ENCODE measurements around the gene VRK1. TPM values are rescaled to one million over a fixed set of nuclear protein-coding genes. Genes with fewer than 3 reads are reported as not detected.

VRK1 gene
- total RNA-seq, 2 experiments from 2014 or later: 62.0 to 64.1 TPM

DNA sequence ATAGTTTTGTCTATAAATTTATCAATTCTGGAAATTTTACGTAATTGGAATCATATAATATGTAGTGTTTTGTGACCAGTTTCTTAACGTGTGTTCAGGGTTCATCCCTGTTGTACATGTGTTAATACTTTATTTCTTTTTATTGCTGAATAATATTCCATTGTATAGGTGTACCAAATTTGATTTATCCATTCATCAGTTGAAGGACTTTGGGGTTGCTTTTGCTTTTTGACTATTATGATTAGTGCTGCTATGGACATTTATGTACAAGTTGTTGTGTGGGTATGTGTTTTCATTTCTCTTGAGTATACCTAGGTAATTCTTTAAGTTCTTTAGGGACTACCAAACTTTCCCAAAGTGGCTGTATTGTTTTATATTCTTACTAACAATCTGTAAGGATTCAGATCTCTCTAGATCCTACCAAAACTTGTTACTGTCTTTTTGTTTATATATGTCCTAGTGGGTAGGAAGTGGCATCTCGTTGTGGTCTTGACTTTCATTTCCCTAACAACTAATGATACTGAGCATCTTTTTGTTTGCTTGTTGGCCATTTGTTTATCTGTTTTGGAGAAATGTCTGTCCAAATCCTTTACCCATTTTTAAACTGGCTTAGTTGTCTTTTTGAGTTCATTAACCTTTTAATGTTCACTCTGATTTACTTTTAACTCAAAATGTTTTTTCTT, 14.9 kb downstream of the VRK1 start:
- Mint-ChIP-seq H3K27me3 (no peaks in the 10 kb centered on the region), H3K27ac (no peak overlapping the region), H3K4me3 (no peak overlapping the region)

DNA sequence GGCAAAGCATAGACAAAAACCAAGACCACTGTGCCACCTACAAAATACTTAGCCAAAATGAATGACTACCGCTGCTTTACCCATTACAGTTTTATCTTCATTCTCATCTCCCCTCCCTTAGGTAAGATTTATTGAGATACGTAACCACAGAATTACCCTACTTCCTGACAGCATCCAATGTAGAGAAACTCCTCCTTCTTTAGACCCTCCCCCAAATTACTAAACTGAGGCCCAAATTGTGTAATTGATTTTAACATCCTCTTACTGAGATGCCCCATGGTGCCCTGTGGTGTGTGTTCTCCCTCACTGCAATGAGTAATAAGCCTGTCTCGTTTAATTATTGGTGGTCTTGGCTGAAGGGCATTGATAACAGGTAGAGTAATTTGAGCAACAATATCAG, 19.1 kb downstream of the VRK1 start:
- no peak overlapping the region for H3K27ac Mint-ChIP-seq
- ChIA-PET POLR2A (no interaction called here), CTCF (no interaction called here)
- H3K4me1 Mint-ChIP-seq: peaks cover 37% of the 10 kb centered on the region
- H3K9me3 Mint-ChIP-seq: no peaks in the 10 kb centered on the region
- H3K27me3 Mint-ChIP-seq: no peaks in the 10 kb centered on the region
- DNase-seq: no peak
- H3K36me3 Mint-ChIP-seq (ENCODE audit: low read depth): peaks cover 25% of the 10 kb centered on the region
- H3K4me3 Mint-ChIP-seq: no peak overlapping the region

More for the DNA sequence above, 14.9 kb downstream of the VRK1 start:
- Mint-ChIP-seq H3K4me1 (peaks cover 41% of the 10 kb centered on the region), H3K9me3 (no peaks in the 10 kb centered on the region), H3K36me3 (ENCODE audit: low read depth) (peaks cover 35% of the 10 kb centered on the region)
- ChIA-PET CTCF (no interaction called here), POLR2A (no interaction called here)
- no peak for DNase-seq

DNA sequence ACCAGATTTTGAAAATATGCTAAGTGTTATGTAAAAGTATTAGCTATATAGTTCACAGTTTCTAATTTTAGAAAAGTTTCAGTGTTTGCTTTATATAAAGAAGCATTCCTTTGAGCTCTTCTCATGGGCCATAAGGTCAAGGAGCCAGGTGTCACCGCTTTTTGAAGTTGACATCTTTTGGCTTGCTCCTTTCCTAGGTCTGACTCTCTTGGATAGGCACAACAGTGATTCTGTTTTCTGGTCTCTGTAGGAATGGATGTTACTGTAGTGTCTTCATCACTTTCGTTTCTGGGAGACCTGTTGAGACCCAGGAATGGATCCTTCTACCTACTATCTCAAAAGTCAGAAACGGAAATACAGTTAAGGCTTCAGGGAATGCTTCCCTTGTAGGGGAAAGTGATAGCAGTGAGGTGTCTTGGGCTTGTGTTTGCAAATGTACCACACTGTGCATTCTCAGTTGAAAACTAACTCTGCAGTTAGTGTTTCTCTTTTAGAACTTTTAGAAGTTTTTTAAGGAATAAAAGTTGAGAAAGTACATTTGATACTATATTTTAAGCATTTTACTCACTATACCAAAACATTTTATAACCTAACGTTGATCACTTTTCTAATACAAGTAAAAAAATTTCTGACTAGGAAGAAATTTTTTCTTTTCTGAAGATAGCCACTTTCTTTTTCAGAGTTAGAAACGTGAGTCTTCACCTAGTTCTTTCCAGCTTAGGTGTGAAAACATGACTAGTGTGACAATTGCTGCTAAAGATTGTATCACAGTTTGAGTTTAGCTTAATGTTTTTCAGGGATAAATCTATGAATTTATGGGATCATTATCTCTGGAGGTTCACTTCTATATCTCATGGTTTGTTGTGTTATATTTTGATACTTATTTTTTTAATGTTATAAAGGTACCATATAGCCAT, 20.8 kb downstream of the VRK1 start:
- no peak for DNase-seq
- peaks cover 20% of the 10 kb centered on the region for H3K4me1 Mint-ChIP-seq
- no peak overlapping the region for H3K4me3 Mint-ChIP-seq
- ChIA-PET POLR2A (interaction anchor here (0.6 kb wide), 1 partner anchor 21 kb away, joined by 3 read pairs; the partner anchor contains the start of gene VRK1), CTCF (no interaction called here)
- H3K36me3 Mint-ChIP-seq (ENCODE audit: low read depth): peaks cover 32% of the 10 kb centered on the region
- H3K9me3 Mint-ChIP-seq: no peaks in the 10 kb centered on the region
- H3K27me3 Mint-ChIP-seq: no peaks in the 10 kb centered on the region
- H3K27ac Mint-ChIP-seq: no peak overlapping the region

DNA sequence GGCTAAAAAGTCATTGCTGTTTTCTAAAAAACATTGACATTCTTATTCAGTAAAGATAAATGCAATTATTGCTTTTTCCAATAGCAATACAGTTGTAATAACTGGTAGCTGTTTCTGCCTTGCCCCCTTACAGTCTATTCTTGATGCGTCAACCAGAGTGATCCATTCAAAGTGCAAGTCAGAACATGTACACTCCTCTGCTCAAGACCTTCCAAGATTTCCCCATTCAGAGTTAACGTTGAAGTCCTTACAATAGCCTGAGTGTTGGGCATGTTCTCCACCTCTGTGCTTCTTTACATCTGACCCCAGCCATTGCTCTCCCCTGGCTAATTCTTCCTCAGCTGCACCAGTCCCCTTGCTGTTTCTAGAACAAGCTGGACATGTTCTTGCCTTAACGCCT, 24.3 kb downstream of the VRK1 start:
- Mint-ChIP-seq H3K27me3 (no peaks in the 10 kb centered on the region), H3K4me3 (no peak overlapping the region), H3K4me1 (peaks cover 15% of the 10 kb centered on the region), H3K36me3 (ENCODE audit: low read depth) (peaks cover 36% of the 10 kb centered on the region), H3K27ac (no peak overlapping the region), H3K9me3 (no peaks in the 10 kb centered on the region)
- DNase-seq: no peak
- ChIA-PET POLR2A (interaction anchor here (1.0 kb wide), 1 partner anchor 11 kb away, joined by 3 read pairs; no protein-coding TSS in a partner anchor), CTCF (no interaction called here)

DNA sequence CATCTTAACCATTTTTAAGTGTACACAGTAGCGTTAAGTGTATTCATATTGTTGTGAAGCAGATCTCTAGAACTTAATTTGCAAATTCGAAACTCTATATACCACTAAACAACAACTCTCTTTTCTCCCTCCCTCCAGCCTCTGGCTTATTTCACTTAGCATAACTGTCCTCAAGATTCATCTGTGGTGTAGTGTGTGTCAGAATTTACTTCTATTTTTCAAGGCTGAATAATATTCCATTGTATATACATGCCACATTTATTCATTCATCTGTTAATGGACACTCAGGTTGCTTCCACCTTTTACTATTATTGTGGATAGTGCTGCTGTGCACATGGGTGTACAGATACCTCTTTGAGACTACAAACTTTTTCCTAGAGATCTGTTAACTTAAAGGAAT, 26.5 kb downstream of the VRK1 start:
- Mint-ChIP-seq H3K36me3 (ENCODE audit: low read depth) (peaks cover 42% of the 10 kb centered on the region), H3K27ac (no peak overlapping the region), H3K9me3 (peaks cover 4% of the 10 kb centered on the region), H3K4me1 (peaks cover 8% of the 10 kb centered on the region), H3K27me3 (no peaks in the 10 kb centered on the region), H3K4me3 (no peak overlapping the region)
- CTCF ChIA-PET: no interaction called here
- DNase-seq: no peak
- POLR2A ChIA-PET: no interaction called here

DNA sequence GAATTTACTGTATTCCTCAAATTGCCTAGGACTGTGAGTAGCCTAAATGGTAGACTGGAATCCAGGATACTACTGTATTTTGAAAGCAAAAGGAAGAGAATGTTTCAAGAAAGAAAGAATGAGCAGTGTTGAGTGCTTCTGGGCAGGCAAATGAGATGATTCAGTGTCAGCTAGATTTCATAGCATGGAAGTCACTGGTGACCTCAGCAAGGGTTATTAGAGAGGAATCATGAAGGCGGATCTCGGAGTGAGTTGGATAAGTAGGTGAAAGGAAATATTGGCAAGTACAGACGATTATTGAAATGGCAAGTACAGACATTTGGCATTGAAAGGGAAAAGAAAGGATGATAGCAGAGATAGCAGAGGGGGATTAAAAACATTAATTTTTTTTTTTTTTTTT, 27.1 kb downstream of the VRK1 start:
- Mint-ChIP-seq H3K36me3 (ENCODE audit: low read depth) (peaks cover 43% of the 10 kb centered on the region), H3K4me3 (no peak overlapping the region), H3K9me3 (peaks cover 7% of the 10 kb centered on the region), H3K27ac (no peak overlapping the region), H3K4me1 (peaks cover 8% of the 10 kb centered on the region), H3K27me3 (no peaks in the 10 kb centered on the region)
- no peak for DNase-seq
- ChIA-PET POLR2A (no interaction called here), CTCF (no interaction called here)

DNA sequence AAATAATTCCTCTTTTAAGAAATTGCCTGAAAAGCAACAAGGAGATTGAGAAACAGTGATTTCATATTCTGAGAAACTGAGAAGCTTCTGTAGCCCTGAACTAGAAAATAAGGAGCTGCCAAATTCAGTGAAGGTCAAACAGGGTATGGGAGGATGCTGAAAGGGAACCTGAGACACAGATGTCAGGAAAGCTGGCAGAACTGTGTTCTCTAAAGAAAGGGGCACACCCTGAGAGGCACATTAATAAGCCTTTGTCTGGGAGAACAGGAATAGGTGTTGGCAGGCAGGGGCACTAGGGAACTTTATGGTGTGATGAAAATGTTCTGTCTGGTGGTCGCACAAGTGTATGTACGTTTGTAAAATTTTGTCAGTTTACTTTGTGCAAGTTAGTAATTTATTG, 29.6 kb downstream of the VRK1 start:
- CTCF ChIA-PET: no interaction called here
- H3K27me3 Mint-ChIP-seq: no peaks in the 10 kb centered on the region
- no peak overlapping the region for H3K27ac Mint-ChIP-seq
- H3K9me3 Mint-ChIP-seq: peaks cover 16% of the 10 kb centered on the region
- no peak overlapping the region for H3K4me3 Mint-ChIP-seq
- POLR2A ChIA-PET: no interaction called here
- H3K4me1 Mint-ChIP-seq: peaks cover 15% of the 10 kb centered on the region
- peaks cover 44% of the 10 kb centered on the region for H3K36me3 Mint-ChIP-seq (ENCODE audit: low read depth)
- DNase-seq: no peak

DNA sequence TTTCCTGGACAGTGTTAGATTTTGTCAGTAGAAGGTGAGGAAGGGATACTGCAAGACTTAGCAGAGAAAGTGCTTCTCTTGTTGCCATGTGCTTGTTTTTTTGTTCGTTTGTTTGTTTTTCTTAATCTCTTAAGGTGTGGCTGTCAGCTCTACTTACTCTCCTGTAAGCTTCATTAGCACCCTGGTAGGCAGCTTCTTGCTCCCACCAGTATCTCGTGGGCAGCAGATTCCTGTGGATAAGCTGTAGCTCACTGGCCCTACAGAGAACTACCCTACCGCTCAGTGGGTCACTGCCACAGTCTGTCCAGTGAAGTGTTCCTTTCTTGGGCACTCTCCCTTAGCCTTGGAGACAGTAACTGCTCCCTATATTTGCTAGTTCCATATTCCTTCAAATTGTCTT, 30.1 kb downstream of the VRK1 start:
- POLR2A ChIA-PET: interaction anchor here (2.3 kb wide), 1 partner anchor 30 kb away, joined by 11 read pairs; the partner anchor contains the start of gene VRK1
- H3K9me3 Mint-ChIP-seq: peaks cover 16% of the 10 kb centered on the region
- no peaks in the 10 kb centered on the region for H3K27me3 Mint-ChIP-seq
- H3K4me3 Mint-ChIP-seq: no peak overlapping the region
- H3K27ac Mint-ChIP-seq: no peak overlapping the region
- no peak for DNase-seq
- H3K36me3 Mint-ChIP-seq (ENCODE audit: low read depth): peaks cover 45% of the 10 kb centered on the region
- peaks cover 15% of the 10 kb centered on the region for H3K4me1 Mint-ChIP-seq
- CTCF ChIA-PET: no interaction called here

DNA sequence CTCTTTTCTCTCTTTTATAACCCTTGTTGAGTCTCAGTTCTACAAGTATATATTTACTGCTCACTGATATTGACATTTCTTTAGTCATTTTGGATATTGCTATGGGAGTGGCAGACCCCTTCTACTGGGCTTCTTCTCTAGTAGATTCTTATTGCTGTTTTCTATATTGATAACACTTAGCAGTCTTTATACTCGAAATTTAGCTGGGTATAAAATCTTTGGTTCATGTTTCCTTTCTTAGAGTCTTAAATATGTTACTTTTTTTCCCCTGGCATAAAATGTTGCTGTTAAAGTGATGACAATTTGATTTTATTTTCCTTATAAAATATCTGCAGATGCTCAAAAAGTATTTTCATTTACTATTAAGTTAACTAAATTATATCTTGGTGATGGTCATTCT, 32.6 kb downstream of the VRK1 start:
- H3K4me3 Mint-ChIP-seq: no peak overlapping the region
- POLR2A ChIA-PET: no interaction called here
- no peaks in the 10 kb centered on the region for H3K27me3 Mint-ChIP-seq
- no peak for DNase-seq
- H3K36me3 Mint-ChIP-seq (ENCODE audit: low read depth): peaks cover 45% of the 10 kb centered on the region
- peaks cover 13% of the 10 kb centered on the region for H3K4me1 Mint-ChIP-seq
- no peak overlapping the region for H3K27ac Mint-ChIP-seq
- CTCF ChIA-PET: interaction anchor here (0.7 kb wide), 1 partner anchor 393 kb away, joined by 3 read pairs; no protein-coding TSS in a partner anchor
- H3K9me3 Mint-ChIP-seq: peaks cover 16% of the 10 kb centered on the region

DNA sequence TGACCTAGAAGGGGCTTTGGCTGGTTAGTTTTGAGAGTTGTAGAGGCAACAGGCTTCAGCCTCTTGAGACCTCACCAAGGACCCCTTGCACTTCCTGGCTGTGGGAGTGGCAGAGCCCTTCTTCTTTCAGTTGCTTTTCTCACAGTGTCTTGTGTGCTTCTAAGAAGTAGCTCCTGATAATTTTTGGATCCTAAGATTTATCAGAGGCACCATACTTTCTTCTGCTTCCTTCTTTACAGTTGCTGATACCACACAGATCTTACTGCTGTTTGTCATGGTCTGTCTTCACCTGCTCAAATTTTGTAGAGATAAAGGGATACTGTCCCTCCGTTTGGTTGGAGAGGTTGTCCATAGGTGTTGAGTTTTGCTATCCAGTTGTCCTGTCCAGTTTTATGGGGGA, 33.8 kb downstream of the VRK1 start:
- Mint-ChIP-seq H3K27ac (no peak overlapping the region), H3K4me3 (no peak overlapping the region), H3K36me3 (ENCODE audit: low read depth) (peaks cover 53% of the 10 kb centered on the region), H3K4me1 (peaks cover 7% of the 10 kb centered on the region), H3K27me3 (no peaks in the 10 kb centered on the region), H3K9me3 (peaks cover 16% of the 10 kb centered on the region)
- POLR2A ChIA-PET: no interaction called here
- no peak for DNase-seq
- CTCF ChIA-PET: no interaction called here

DNA sequence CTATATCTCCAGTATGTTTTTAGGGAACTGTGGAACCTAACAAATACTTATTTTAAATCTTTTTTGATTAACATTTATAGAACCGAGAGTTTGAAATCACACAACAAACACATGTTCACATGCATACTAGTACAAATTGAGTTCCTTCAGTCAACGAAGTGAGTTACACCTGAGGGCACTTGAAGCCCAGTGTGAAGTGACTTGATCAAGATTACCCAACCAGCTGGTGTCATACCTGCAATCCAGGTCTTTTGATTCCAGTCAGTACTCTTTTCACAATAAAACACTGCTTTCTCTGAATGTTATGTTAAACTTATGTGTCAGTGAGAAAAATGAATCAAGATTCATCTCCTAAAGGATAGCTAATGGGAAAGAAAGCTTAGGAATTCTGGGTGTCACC, 35.2 kb downstream of the VRK1 start:
- H3K27me3 Mint-ChIP-seq: no peaks in the 10 kb centered on the region
- H3K9me3 Mint-ChIP-seq: peaks cover 16% of the 10 kb centered on the region
- DNase-seq: no peak
- H3K4me3 Mint-ChIP-seq: no peak overlapping the region
- POLR2A ChIA-PET: interaction anchor here (1.4 kb wide), 2 partner anchors 10 to 35 kb away, joined by 3 read pairs; no protein-coding TSS in a partner anchor
- CTCF ChIA-PET: no interaction called here
- H3K36me3 Mint-ChIP-seq (ENCODE audit: low read depth): peaks cover 64% of the 10 kb centered on the region
- no peak overlapping the region for H3K27ac Mint-ChIP-seq
- peaks cover 7% of the 10 kb centered on the region for H3K4me1 Mint-ChIP-seq

DNA sequence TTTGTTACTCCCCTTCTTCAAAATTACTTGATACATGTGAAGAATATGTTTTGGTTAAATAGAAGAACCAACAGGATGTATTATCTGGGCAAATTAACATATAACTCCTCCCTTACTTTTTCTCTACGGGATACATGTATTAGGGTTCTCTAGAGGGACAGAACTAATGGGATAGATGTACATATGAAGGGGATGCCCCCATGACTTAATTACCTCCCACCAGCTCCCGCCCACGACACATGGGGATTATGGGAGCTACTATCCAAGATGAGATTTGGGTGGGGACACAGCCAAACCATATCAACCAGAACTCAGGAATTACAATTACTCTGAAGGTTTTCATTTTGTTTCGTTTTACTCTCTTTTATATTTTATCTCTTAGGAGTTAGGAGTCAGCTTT, 41.3 kb downstream of the VRK1 start:
- H3K36me3 Mint-ChIP-seq (ENCODE audit: low read depth): peaks cover 54% of the 10 kb centered on the region
- no peaks in the 10 kb centered on the region for H3K4me1 Mint-ChIP-seq
- ChIA-PET POLR2A (no interaction called here), CTCF (no interaction called here)
- DNase-seq: no peak
- H3K27me3 Mint-ChIP-seq: no peaks in the 10 kb centered on the region
- no peak overlapping the region for H3K27ac Mint-ChIP-seq
- no peak overlapping the region for H3K4me3 Mint-ChIP-seq
- no peaks in the 10 kb centered on the region for H3K9me3 Mint-ChIP-seq

DNA sequence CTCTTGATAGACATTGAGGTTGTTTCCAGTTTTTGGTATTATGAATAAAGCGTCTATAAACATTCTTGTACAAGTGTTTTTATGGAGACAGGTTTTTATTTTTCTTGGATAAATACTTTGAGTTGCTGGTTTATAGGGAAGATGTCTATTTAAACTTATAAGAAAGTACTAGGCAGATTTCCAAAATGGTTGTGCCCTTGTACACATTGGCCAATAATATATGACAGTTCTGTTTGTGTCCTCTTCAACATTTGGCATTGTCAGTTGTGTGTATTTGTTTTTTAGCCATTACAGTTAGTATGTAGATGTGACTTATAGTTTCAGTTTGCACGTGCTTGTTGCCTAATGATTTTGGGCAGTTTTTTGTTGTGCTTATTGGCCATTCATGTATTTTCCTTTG, 42.1 kb downstream of the VRK1 start:
- Mint-ChIP-seq H3K4me3 (no peak overlapping the region), H3K4me1 (no peaks in the 10 kb centered on the region), H3K27me3 (no peaks in the 10 kb centered on the region), H3K9me3 (no peaks in the 10 kb centered on the region), H3K36me3 (ENCODE audit: low read depth) (peaks cover 52% of the 10 kb centered on the region), H3K27ac (no peak overlapping the region)
- no peak for DNase-seq
- CTCF ChIA-PET: no interaction called here
- POLR2A ChIA-PET: no interaction called here

Data from activated CD4-positive, alpha-beta memory T cell treated with anti-CD3 and anti-CD28 coated beads, Interleukin-2, amount 10 ng/mL, durations not matched to agents 7 days and 5 days (primary cell).